GM12873 (cell line): ENCODE measurements around the gene KIF21A.

ENCODE experiments used
- TF ChIP-seq, protein P1 (sequence below): IDR thresholded peaks from 2 replicates; pipeline ENCODE4 v1.5.1; 2012; ENCODE audit warnings: low read depth, mild to moderate bottlenecking, moderate library complexity, low read length, control low read depth; ENCODE audit not compliant: insufficient read depth; ENCODE audit errors: missing control alignments

KIF21A gene

DNA sequence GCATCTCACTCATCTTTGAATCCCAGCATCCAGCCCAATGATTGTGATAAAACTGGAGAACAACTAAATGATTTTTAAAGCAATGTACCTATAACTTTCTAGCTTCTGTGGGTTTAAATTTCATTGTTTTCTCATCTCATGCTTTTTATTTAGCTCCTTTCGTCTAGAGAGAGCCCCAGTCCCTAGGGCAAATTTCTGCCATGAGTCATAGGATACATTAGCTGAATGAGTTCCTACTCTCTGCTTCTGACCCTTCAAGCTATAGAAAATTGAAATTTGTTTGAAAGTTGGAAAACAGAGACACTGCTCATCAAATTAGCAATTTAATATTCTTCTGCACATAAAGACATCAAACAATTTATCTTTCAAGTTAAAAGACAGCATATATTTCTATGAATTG, 113.9 kb downstream of the KIF21A start:
- TF ChIP-seq, protein P1, sequence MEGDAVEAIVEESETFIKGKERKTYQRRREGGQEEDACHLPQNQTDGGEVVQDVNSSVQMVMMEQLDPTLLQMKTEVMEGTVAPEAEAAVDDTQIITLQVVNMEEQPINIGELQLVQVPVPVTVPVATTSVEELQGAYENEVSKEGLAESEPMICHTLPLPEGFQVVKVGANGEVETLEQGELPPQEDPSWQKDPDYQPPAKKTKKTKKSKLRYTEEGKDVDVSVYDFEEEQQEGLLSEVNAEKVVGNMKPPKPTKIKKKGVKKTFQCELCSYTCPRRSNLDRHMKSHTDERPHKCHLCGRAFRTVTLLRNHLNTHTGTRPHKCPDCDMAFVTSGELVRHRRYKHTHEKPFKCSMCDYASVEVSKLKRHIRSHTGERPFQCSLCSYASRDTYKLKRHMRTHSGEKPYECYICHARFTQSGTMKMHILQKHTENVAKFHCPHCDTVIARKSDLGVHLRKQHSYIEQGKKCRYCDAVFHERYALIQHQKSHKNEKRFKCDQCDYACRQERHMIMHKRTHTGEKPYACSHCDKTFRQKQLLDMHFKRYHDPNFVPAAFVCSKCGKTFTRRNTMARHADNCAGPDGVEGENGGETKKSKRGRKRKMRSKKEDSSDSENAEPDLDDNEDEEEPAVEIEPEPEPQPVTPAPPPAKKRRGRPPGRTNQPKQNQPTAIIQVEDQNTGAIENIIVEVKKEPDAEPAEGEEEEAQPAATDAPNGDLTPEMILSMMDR: no peak

DNA sequence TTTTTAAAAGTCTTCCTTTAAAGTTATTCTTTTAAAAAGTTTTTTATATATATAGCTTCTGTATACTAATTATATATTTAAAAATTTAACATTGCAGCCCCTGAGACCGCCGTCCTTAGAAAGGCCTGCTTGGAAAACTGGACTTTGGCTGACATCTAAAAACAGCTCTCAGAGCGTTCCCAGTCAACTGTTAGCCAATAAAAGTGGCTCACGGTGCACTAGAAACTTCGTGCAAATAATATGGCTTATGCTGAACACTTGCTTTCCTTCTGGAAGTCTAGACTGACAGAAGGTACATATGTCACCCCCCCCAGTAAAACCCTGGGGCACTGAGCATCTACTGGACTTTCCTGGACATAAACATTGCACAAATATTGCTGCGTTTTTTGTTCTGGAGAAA, 115.0 kb downstream of the KIF21A start:
- TF ChIP-seq, protein P1: no peak

DNA sequence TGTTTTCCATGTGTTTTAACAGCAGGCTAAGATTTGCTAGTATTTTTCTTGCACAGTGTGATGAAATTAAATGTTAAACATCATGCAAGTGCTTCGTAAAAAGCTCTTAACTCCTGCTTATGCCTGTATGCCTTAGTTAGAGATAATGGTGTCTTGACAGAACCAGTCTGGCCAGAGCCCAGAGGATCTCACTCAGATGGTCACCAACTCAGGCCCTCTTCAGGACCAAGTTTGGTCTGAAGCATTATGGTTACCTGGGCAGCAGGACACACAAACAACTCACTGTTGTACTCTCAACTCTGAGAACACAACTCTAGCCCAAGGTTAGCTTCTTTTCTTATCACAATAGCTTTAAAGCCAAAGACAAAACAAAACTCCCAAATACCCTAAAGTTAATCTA, 115.4 kb downstream of the KIF21A start:
- TF ChIP-seq, protein P1: no peak

DNA sequence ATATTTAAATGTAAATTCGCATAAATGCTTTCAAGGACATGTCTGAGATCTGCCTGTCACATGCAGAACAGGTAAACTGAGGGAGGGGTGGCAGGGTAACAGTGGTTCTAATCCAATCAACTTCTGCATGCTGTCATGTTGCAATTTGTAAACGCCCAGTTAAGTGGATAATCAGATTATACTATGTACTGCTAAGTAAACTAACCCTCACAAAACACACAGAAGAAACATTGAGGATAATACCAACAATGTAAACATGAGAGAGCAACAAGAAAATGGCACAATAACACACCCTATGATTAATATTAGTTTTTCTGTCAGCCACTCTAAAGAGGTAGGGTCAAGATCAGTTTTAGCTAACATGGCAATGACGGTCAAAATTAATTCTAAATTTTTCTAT, 123.7 kb downstream of the KIF21A start:
- TF ChIP-seq, protein P1: no peak

DNA sequence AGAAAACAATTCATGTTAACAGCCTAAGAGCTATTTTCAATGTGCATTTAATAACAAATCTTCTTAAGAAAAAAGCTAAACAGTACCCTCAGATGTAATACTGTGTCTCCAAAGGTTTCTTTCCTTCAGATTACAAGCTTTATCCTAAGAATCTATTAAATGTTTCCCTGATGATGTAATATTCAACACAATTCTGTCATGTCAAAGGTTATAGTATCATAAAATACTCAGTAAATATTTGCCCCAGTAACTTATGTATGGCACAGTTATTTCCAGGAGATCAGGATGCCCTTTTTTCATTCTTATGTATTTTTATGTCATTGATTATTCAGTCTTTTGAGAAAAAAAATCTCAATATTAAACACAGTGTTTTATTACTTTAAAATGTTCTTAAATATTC, 128.4 kb downstream of the KIF21A start:
- TF ChIP-seq, protein P1: no peak

DNA sequence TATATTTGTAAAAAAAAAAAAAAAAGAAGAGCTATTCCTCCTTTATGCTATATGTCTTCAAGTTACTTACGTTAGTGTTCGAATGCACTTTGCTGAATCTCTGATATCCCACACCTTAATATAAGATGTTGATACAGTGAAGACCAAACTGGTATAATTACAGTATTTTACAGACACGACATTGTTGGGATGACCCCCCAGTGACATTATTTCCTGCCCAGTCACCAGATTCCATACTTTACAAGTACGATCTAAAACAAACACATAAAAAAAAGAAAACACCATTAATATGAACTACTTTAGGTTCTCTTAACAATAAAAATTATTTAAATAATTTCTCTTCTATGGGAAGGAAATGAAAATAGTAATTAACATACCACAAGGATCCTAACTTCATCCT, 133.4 kb downstream of the KIF21A start:
- TF ChIP-seq, protein P1: no peak

DNA sequence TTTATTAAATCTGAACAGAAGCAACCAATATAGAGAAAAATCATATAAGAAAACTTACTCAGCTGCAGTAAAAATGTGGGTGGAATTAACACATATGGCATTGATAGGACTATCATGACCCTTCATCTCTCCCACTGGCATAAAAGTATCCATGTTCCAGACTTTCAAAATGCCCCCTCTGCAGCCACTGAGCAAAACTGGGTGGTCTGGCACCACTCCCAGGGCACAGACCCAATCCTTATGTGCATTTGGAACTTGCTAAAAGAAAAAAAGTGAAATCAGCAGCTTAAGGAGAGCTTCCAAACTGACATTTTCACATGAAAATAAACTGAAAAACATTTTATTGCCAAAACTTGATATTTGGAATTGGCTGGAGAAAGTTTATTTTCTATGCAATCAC, 141.5 kb downstream of the KIF21A start:
- TF ChIP-seq, protein P1: no peak
